Measurements from ENCODE around the gene AKR7A2.
"Not testable (repeated sequence)": the region's sequence is repeated elsewhere in the genome, so short reads cannot be mapped to it uniquely, and the experiment has no call there.

- TF ChIP-seq CTCF, POLR2AphosphoS5, POLR2A, EP300 (IDR thresholded peaks at IDR 0.05): not testable (repeated sequence)
Measured at GRCh38 chr1:19270343-19270730, 41.6 kb downstream of the AKR7A2 start.
